ENCODE measurements around the gene MAGI1.

The MAGI1 gene

GRCh38 chr3:65537109-65537508 is 501.6 kb downstream of the MAGI1 start:
- Histone ChIP-seq H3K4me3 (IDR thresholded peaks at IDR 0.05; ENCODE audit: insufficient read depth, low read depth, low read length) (no peak overlapping the region), H2AFZ (ENCODE audit: low read depth) (no peak overlapping the region), H3K4me1 (ENCODE audit: low read depth, poor library complexity, severe bottlenecking) (no peaks in the 10 kb centered on the region), H3K79me2 (ENCODE audit: insufficient read depth, low read depth) (no peaks in the 10 kb centered on the region), H4K20me1 (ENCODE audit: insufficient read depth) (no peaks in the 10 kb centered on the region), H3K9ac (no peak overlapping the region), H3K4me2 (no peak overlapping the region), H3K36me3 (ENCODE audit: insufficient read depth) (no peaks in the 10 kb centered on the region), H3K27me3 (ENCODE audit: insufficient read depth, low read depth) (no peaks in the 10 kb centered on the region), H3K27ac (no peak overlapping the region)
- TF ChIP-seq CTCF (conservative IDR thresholded peaks at IDR 0.05; ENCODE audit: low read depth, low read length), result no peak

- H3K27me3 ChIP-seq (ENCODE audit: insufficient read depth, low read depth), result no peaks in the 10 kb centered on the region
- H4K20me1 ChIP-seq (ENCODE audit: insufficient read depth), result no peaks in the 10 kb centered on the region
- no peak overlapping the region for H2AFZ ChIP-seq (ENCODE audit: low read depth)
- H3K79me2 ChIP-seq (ENCODE audit: insufficient read depth, low read depth), result no peaks in the 10 kb centered on the region
- no peak for TF ChIP-seq CTCF (conservative IDR thresholded peaks at IDR 0.05; ENCODE audit: low read depth, low read length)
- no peak overlapping the region for H3K9ac ChIP-seq
- H3K4me1 ChIP-seq (ENCODE audit: low read depth, poor library complexity, severe bottlenecking), result no peaks in the 10 kb centered on the region
- H3K27ac ChIP-seq, result no peak overlapping the region
- H3K36me3 ChIP-seq (ENCODE audit: insufficient read depth), result no peaks in the 10 kb centered on the region
- H3K4me2 ChIP-seq, result no peak overlapping the region
- H3K4me3 ChIP-seq (IDR thresholded peaks at IDR 0.05; ENCODE audit: insufficient read depth, low read depth, low read length), result no peak overlapping the region
Observed at GRCh38 chr3:65535260-65535659, 503.5 kb downstream of the MAGI1 start.

GRCh38 chr3:65534805-65535204 is 503.9 kb downstream of the MAGI1 start:
- no peak overlapping the region for H3K9ac ChIP-seq

GRCh38 chr3:65532749-65533148 is 506.0 kb downstream of the MAGI1 start:
- no peak overlapping the region for H3K4me2 ChIP-seq
- H3K4me3 ChIP-seq (IDR thresholded peaks at IDR 0.05; ENCODE audit: insufficient read depth, low read depth, low read length), result no peak overlapping the region
- H3K27ac ChIP-seq, result no peak overlapping the region
- H3K79me2 ChIP-seq (ENCODE audit: insufficient read depth, low read depth), result no peaks in the 10 kb centered on the region
- no peaks in the 10 kb centered on the region for H4K20me1 ChIP-seq (ENCODE audit: insufficient read depth)
- H3K36me3 ChIP-seq (ENCODE audit: insufficient read depth), result no peaks in the 10 kb centered on the region
- no peak overlapping the region for H2AFZ ChIP-seq (ENCODE audit: low read depth)
- H3K27me3 ChIP-seq (ENCODE audit: insufficient read depth, low read depth), result no peaks in the 10 kb centered on the region
- no peak for TF ChIP-seq CTCF (conservative IDR thresholded peaks at IDR 0.05; ENCODE audit: low read depth, low read length)
- H3K4me1 ChIP-seq (ENCODE audit: low read depth, poor library complexity, severe bottlenecking), result no peaks in the 10 kb centered on the region
- H3K9ac ChIP-seq, result no peak overlapping the region

More at GRCh38 chr3:65534805-65535204, 503.9 kb downstream of the MAGI1 start:
- Histone ChIP-seq H4K20me1 (ENCODE audit: insufficient read depth) (no peaks in the 10 kb centered on the region), H3K79me2 (ENCODE audit: insufficient read depth, low read depth) (no peaks in the 10 kb centered on the region), H2AFZ (ENCODE audit: low read depth) (no peak overlapping the region), H3K27me3 (ENCODE audit: insufficient read depth, low read depth) (no peaks in the 10 kb centered on the region), H3K36me3 (ENCODE audit: insufficient read depth) (no peaks in the 10 kb centered on the region), H3K4me1 (ENCODE audit: low read depth, poor library complexity, severe bottlenecking) (no peaks in the 10 kb centered on the region), H3K27ac (no peak overlapping the region), H3K4me3 (IDR thresholded peaks at IDR 0.05; ENCODE audit: insufficient read depth, low read depth, low read length) (no peak overlapping the region), H3K4me2 (no peak overlapping the region)
- no peak for TF ChIP-seq CTCF (conservative IDR thresholded peaks at IDR 0.05; ENCODE audit: low read depth, low read length)
